IMR-90 (cell line): ENCODE results near the gene CLIC5. TPM values are rescaled to one million over a fixed set of nuclear protein-coding genes. Genes with fewer than 3 reads are reported as not detected.

Experiments used
- ATAC-seq: fragments of 200-7000 bp; cut with Tn5 transposase; 2 replicates; pipeline ENCODE4 v1.9.1; 2020; ENCODE audit warnings: low read depth, mild to moderate bottlenecking, moderate library complexity
- BruUV-seq: library from RNA; stranded (reverse); fragments of 400-500 nt; replicated peaks from 2 replicates; lab custom pipeline; 2021; lab: Mats Ljungman, UMichigan
- CTCF ChIA-PET: fragments of 300-600 bp; formaldehyde crosslinking; extraction: SDS; loops from one replicate; lab custom pipeline; 2021; ENCODE audit warnings: antibody characterized with exemption; lab: Yijun Ruan, JAX
- POLR2A ChIA-PET: fragments of 300-600 bp; sonication (Branson Sonifier 250); formaldehyde crosslinking; loops from one replicate; lab custom pipeline; 2022; ENCODE audit warnings: antibody characterized with exemption; ENCODE audit not compliant: unreplicated experiment; lab: Charles Lee
- DNase-seq: peaks from one replicate; pipeline ENCODE4 v3.0.0; 2013
- H2AFZ ChIP-seq: replicated peaks from 2 replicates; pipeline ENCODE3; 2013; ENCODE audit warnings: low read length, mild to moderate bottlenecking; ENCODE audit not compliant: poor library complexity
- H2AK5ac ChIP-seq: 2 replicates; pipeline ENCODE4 v1.6.1; 2013; ENCODE audit warnings: low read depth, low read length, inconsistent platforms
- H2AK9ac ChIP-seq: replicated peaks from 2 replicates; pipeline ENCODE3; 2013; ENCODE audit warnings: mild to moderate bottlenecking, low read depth, low read length, moderate library complexity; ENCODE audit not compliant: poor library complexity
- H2BK120ac ChIP-seq: 2 replicates; pipeline ENCODE4 v1.6.1; 2013; ENCODE audit warnings: low read depth, low read length, inconsistent platforms
- H2BK15ac ChIP-seq: 3 replicates; pipeline ENCODE4 v1.6.1; 2013; ENCODE audit warnings: low read depth, low read length, inconsistent platforms
- H2BK20ac ChIP-seq: 2 replicates; pipeline ENCODE4 v1.6.1; 2013; ENCODE audit warnings: low read depth, mild to moderate bottlenecking, inconsistent platforms, low read length, moderate library complexity
- H2BK5ac ChIP-seq: 2 replicates; pipeline ENCODE4 v1.6.1; 2013; ENCODE audit warnings: mild to moderate bottlenecking, low read depth, low read length, inconsistent platforms; ENCODE audit not compliant: poor library complexity, severe bottlenecking
- H3K14ac ChIP-seq: replicated peaks from 2 replicates; pipeline ENCODE4 v1.6.1; 2013; ENCODE audit warnings: low read depth, low read length, inconsistent platforms
- H3K18ac ChIP-seq: 2 replicates; pipeline ENCODE4 v1.6.1; 2013; ENCODE audit warnings: low read depth, low read length, control low read depth
- H3K23ac ChIP-seq: 2 replicates; pipeline ENCODE4 v1.6.1; 2013; ENCODE audit warnings: low read depth, low read length, inconsistent platforms
- H3K27ac ChIP-seq: 2 replicates; pipeline ENCODE4 v1.5.1; 2013; ENCODE audit warnings: mild to moderate bottlenecking, control low read depth, low read length; ENCODE audit not compliant: insufficient read depth
- H3K27me3 ChIP-seq: 2 replicates; pipeline ENCODE4 v1.6.1; 2013; ENCODE audit warnings: low read length; ENCODE audit not compliant: control insufficient read depth, insufficient read depth
- H3K36me3 ChIP-seq: 2 replicates; pipeline ENCODE4 v1.6.1; 2013; ENCODE audit warnings: low read length, mixed read lengths; ENCODE audit not compliant: control insufficient read depth, insufficient read depth
- H3K4ac ChIP-seq: 2 replicates; pipeline ENCODE4 v1.6.1; 2013; ENCODE audit warnings: low read depth, low read length, inconsistent platforms
- H3K4me1 ChIP-seq: 2 replicates; pipeline ENCODE4 v1.6.1; 2013; ENCODE audit warnings: low read length, mixed read lengths; ENCODE audit not compliant: control insufficient read depth, insufficient read depth
- H3K4me2 ChIP-seq: 2 replicates; pipeline ENCODE4 v1.6.1; 2013; ENCODE audit warnings: low read depth, mild to moderate bottlenecking, control low read depth, low read length, moderate library complexity
- H3K4me3 ChIP-seq: 2 replicates; pipeline ENCODE4 v1.5.1; 2013; ENCODE audit warnings: low read depth, mild to moderate bottlenecking, control low read depth, low read length, moderate library complexity; ENCODE audit not compliant: insufficient read depth
- H3K56ac ChIP-seq: 2 replicates; pipeline ENCODE4 v1.6.1; 2013; ENCODE audit warnings: low read length, inconsistent platforms; ENCODE audit not compliant: insufficient read depth; ENCODE audit errors: extremely low read depth
- H3K79me1 ChIP-seq, 2 experiments: 2 replicates each; pipeline ENCODE4 v1.6.1; 2013; ENCODE audit warnings: low read length in 2 of 2, inconsistent platforms in 1 of 2, low read depth in 1 of 2
- H3K9ac ChIP-seq: 2 replicates; pipeline ENCODE4 v1.6.1; 2013; ENCODE audit warnings: low read depth, low read length, control low read depth
- H3K9me1 ChIP-seq: 2 replicates; pipeline ENCODE4 v1.6.1; 2013; ENCODE audit warnings: low read length, inconsistent platforms; ENCODE audit not compliant: insufficient read depth
- H3K9me3 ChIP-seq: 2 replicates; pipeline ENCODE4 v1.6.1; 2013; ENCODE audit warnings: low read length; ENCODE audit not compliant: control insufficient read depth, insufficient read depth
- H4K20me1 ChIP-seq: 2 replicates; pipeline ENCODE4 v1.6.1; 2013; ENCODE audit warnings: low read length, inconsistent platforms; ENCODE audit not compliant: insufficient read depth
- H4K5ac ChIP-seq: 2 replicates; pipeline ENCODE4 v1.6.1; 2013; ENCODE audit warnings: mild to moderate bottlenecking, low read depth, low read length, control low read depth
- H4K8ac ChIP-seq, 2 experiments: 2 replicates each; pipeline ENCODE4 v1.6.1; 2013; ENCODE audit warnings: low read depth in 2 of 2, low read length in 2 of 2, control low read depth in 1 of 2, inconsistent platforms in 1 of 2
- H4K91ac ChIP-seq: 2 replicates; pipeline ENCODE4 v1.6.1; 2013; ENCODE audit warnings: low read depth, low read length, inconsistent platforms; ENCODE audit not compliant: insufficient read depth
- CEBPB ChIP-seq: IDR thresholded peaks from 2 replicates; pipeline ENCODE4 v1.6.1; 2012; ENCODE audit warnings: low read depth, low read length, improper control_type of control experiment
- MAFK ChIP-seq: IDR thresholded peaks from 2 replicates; pipeline ENCODE4 v1.6.1; 2012; ENCODE audit warnings: low read depth, low read length, improper control_type of control experiment
- NFE2L2 ChIP-seq: fragments of 150-350 bp; IDR thresholded peaks from 2 replicates; pipeline ENCODE4 v1.6.1; 2016; ENCODE audit warnings: low read depth, mild to moderate bottlenecking, low read length
- WGBS, 2 experiments: methylation state at CpG; one replicate each; pipeline versions ENCODE4 v1.1.5 to v1.1.7; 2013; ENCODE audit warnings: missing lambda C conversion rate in 2 of 2; ENCODE audit not compliant: insufficient read length in 1 of 2; ENCODE audit errors: extremely low coverage in 2 of 2; 5-methylcytosine and 5-hydroxymethylcytosine counted together
- dilution Hi-C: fragments of 300-500 bp; cut with HindIII; formaldehyde crosslinking; loops from one replicate; pipeline ENCODE4 v1.14.3; 2018; ENCODE audit warnings: low sequenced_read_pairs; ENCODE audit not compliant: unreplicated experiment
- in situ Hi-C: fragments of 300-500 bp; cut with MboI; formaldehyde crosslinking; loops from 3 replicates; pipeline ENCODE4 v1.14.3; 2019; ENCODE audit warnings: low sequenced_read_pairs, inconsistent platforms, mixed read lengths
- intact Hi-C: fragments of 100-400 bp; cut with micrococcal nuclease; formaldehyde crosslinking; loops from 2 replicates; pipeline ENCODE4 v1.10.0; 2022
- polyA plus RNA-seq, 3 experiments: library from polyadenylated mRNA; depleted of rRNA; stranded (reverse); fragments of >200 nt; gene quantifications; 2 replicates each; pipeline ENCODE4 v1.2.3, GENCODE V29; 2012; ENCODE audit warnings: low replicate concordance in 1 of 3
- total RNA-seq: library from RNA; depleted of rRNA; stranded (reverse); fragments of >200 nt; gene quantifications from 2 replicates; pipeline ENCODE4 v1.2.3, GENCODE V29; 2012
- TF ChIP-seq, protein P1 (sequence below): conservative IDR thresholded peaks from 2 replicates; pipeline ENCODE4 v1.5.1; 2012; ENCODE audit warnings: mild to moderate bottlenecking, low read depth, low read length, improper control_type of control experiment

CLIC5 gene
- total and polyA plus RNA-seq, 2 of the 4 experiments (the other 2 are of a cell fraction), result not detected

DNA sequence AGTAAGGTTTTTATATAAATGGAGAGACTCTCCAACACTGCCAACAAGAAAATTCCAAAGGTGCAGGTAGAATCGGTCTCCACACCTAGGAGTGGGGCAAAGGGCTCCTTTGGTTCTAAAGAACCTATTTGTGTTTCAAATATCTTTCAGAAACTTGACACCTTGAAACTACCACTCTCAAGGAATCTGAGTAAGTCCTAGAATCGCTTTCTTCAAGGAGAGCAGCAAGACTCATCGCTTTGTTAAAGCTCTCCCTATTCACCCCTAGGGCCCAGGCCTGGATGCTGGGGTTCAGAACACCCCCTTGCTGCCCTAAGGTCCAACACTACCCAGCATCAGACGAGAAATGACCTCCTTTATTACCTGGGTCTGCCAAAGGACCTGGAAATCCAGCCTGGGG, 2.0 kb downstream of the CLIC5 start:
- ChIA-PET CTCF (no interaction called here), POLR2A (no interaction called here)
- Histone ChIP-seq H2BK20ac (no peak overlapping the region), H3K9me3 (no peaks in the 10 kb centered on the region), H3K9ac (no peak overlapping the region), H2AK9ac (no peak overlapping the region), H4K8ac (no peak overlapping the region), H2BK5ac (no peak overlapping the region), H2BK120ac (no peak overlapping the region), H2AFZ (no peak overlapping the region), H3K56ac (no peak overlapping the region), H3K27ac (no peak overlapping the region), H3K36me3 (no peaks in the 10 kb centered on the region), H3K4ac (no peak overlapping the region), H2BK15ac (no peak overlapping the region), H3K18ac (no peak overlapping the region), H3K9me1 (no peaks in the 10 kb centered on the region), H3K23ac (no peak overlapping the region), H4K20me1 (no peaks in the 10 kb centered on the region), H3K14ac (no peak overlapping the region), H4K91ac (no peak overlapping the region), H4K5ac (no peak overlapping the region), H2AK5ac (no peak overlapping the region), H3K4me3 (no peak overlapping the region), H3K4me1 (peaks cover 5% of the 10 kb centered on the region; the same call in 1 of the 2 replicates), H3K79me1 (no peaks in the 10 kb centered on the region), H3K4me2 (no peak overlapping the region), H3K27me3 (peaks cover 34% of the 10 kb centered on the region)
- in situ Hi-C loops (no loop called here), intact Hi-C loops (no loop called here), dilution Hi-C loops (no loop called here)
- 40% methylated on average over 1 of the region's 4 CpGs; no CpG with 5 or more reads in 1 of the 2 experiments for WGBS, 2 experiments
- DNase-seq (no peak), ATAC-seq (no peak)
- no TSS peak for BruUV-seq
- TF ChIP-seq MAFK, result no peak
- no peak for TF ChIP-seq NFE2L2
- TF ChIP-seq, protein P1, sequence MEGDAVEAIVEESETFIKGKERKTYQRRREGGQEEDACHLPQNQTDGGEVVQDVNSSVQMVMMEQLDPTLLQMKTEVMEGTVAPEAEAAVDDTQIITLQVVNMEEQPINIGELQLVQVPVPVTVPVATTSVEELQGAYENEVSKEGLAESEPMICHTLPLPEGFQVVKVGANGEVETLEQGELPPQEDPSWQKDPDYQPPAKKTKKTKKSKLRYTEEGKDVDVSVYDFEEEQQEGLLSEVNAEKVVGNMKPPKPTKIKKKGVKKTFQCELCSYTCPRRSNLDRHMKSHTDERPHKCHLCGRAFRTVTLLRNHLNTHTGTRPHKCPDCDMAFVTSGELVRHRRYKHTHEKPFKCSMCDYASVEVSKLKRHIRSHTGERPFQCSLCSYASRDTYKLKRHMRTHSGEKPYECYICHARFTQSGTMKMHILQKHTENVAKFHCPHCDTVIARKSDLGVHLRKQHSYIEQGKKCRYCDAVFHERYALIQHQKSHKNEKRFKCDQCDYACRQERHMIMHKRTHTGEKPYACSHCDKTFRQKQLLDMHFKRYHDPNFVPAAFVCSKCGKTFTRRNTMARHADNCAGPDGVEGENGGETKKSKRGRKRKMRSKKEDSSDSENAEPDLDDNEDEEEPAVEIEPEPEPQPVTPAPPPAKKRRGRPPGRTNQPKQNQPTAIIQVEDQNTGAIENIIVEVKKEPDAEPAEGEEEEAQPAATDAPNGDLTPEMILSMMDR, result no peak
- no peak for TF ChIP-seq CEBPB
